ENCODE data around the gene PCMTD2. TPM values are rescaled to one million over a fixed set of nuclear protein-coding genes. Genes with fewer than 3 reads are reported as not detected.

PCMTD2 gene
- polyA plus RNA-seq, 1 of the 3 experiments (the other 2 are of a cell fraction), result 50.7 TPM

- TF ChIP-seq EP300 (IDR thresholded peaks at IDR 0.05; ENCODE audit: borderline replicate concordance in 1 of 2, low read depth in 1 of 2, low read length in 1 of 2) (no peak), YY1 (IDR thresholded peaks at IDR 0.05; ENCODE audit: low read depth) (no peak), JUND (IDR thresholded peaks at IDR 0.05) (no peak), ZBTB33 (IDR thresholded peaks at IDR 0.05; ENCODE audit: borderline replicate concordance, low read depth) (no peak)
Observed at GRCh38 chr20:64244870-64245603, 10.5 kb upstream of the PCMTD2 start (continued).

GRCh38 chr20:64245746-64246595, 9.6 kb upstream of the PCMTD2 start:
- POLR2A ChIA-PET, result no interaction called here
- DNase-seq, result peak; percentile 11
- Histone ChIP-seq H3K9me2 (no peaks in the 10 kb centered on the region), H4K20me1 (ENCODE audit: insufficient read depth) (no peaks in the 10 kb centered on the region), H3K4me2 (no peak overlapping the region), H3K4me1 (ENCODE audit: control insufficient read depth in 1 of 2, insufficient read depth in 2 of 2, low read depth in 1 of 2, low read length in 1 of 2) (no peaks in the 10 kb centered on the region), H3K9me3 (no peaks in the 10 kb centered on the region), H3K4me3 (ENCODE audit: low read depth in 2 of 2, low read length in 1 of 2) (no peak overlapping the region), H3K79me2 (ENCODE audit: insufficient read depth) (no peaks in the 10 kb centered on the region), H3K27ac (ENCODE audit: low read depth in 2 of 2, low read length in 1 of 2) (no peak overlapping the region), H3F3A (replicated peaks; ENCODE audit: insufficient read depth) (no peaks in the 10 kb centered on the region), H3K36me3 (replicated peaks in 1 of 2; ENCODE audit: control insufficient read depth in 1 of 2, insufficient read depth in 2 of 2, low read length in 1 of 2) (no peaks in the 10 kb centered on the region), H3K9ac (no peak overlapping the region), H3K27me3 (ENCODE audit: insufficient read depth) (peaks cover 14% of the 10 kb centered on the region), H2AFZ (ENCODE audit: low read depth) (no peak overlapping the region)
- no peak for TF ChIP-seq ZBTB33 (IDR thresholded peaks at IDR 0.05; ENCODE audit: borderline replicate concordance, low read depth)
- TF ChIP-seq GATA2 (CRISPR knock-in tag; IDR thresholded peaks at IDR 0.05), result no peak
- TF ChIP-seq RCOR1 (IDR thresholded peaks at IDR 0.05; ENCODE audit: low read length), result no peak
- TF ChIP-seq, protein P1, sequence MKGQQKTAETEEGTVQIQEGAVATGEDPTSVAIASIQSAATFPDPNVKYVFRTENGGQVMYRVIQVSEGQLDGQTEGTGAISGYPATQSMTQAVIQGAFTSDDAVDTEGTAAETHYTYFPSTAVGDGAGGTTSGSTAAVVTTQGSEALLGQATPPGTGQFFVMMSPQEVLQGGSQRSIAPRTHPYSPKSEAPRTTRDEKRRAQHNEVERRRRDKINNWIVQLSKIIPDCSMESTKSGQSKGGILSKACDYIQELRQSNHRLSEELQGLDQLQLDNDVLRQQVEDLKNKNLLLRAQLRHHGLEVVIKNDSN (IDR thresholded peaks at IDR 0.05; ENCODE audit: borderline replicate concordance, low read depth), result no peak
- TF ChIP-seq MAX (IDR thresholded peaks at IDR 0.05; ENCODE audit: low read depth), result no peak
- TF ChIP-seq REST (IDR thresholded peaks at IDR 0.05; ENCODE audit: low read depth, low read length), result no peak
- TF ChIP-seq EZH2phosphoT487 (IDR thresholded peaks at IDR 0.05; ENCODE audit: borderline replicate concordance, low read depth), result no peak
- TF ChIP-seq MEF2A (IDR thresholded peaks at IDR 0.05; ENCODE audit: borderline replicate concordance, low read depth), result no peak
- TF ChIP-seq IRF3 (IDR thresholded peaks at IDR 0.05; ENCODE audit: low read depth, low read length), result no peak
- TF ChIP-seq CHD2 (IDR thresholded peaks at IDR 0.05; ENCODE audit: low read length, partially characterized antibody), result no peak
- TF ChIP-seq GABPA (IDR thresholded peaks at IDR 0.05; ENCODE audit: low read depth), result no peak
- TF ChIP-seq FOXM1 (IDR thresholded peaks at IDR 0.05; ENCODE audit: low read depth), result no peak
- no peak for TF ChIP-seq FOXJ3 (CRISPR knock-in tag; IDR thresholded peaks at IDR 0.05)
- no peak for TF ChIP-seq TAF1 (IDR thresholded peaks at IDR 0.05; ENCODE audit: borderline replicate concordance, low read depth, low read length)
- CTCF ChIA-PET, result interaction anchor here (1.2 to 1.4 kb wide), 3 partner anchors 8 to 17 kb away, joined by 3 to 4 read pairs (median 3); no protein-coding TSS in a partner anchor
- WGBS (ENCODE audit: low lambda C conversion rate), result 49% methylated on average over 9 of the region's 9 CpGs
